HEK293T (cell line): Measurements from ENCODE around the gene GABPB2.

ENCODE experiments used
- CTCF ChIA-PET: fragments of 350-600 bp; formaldehyde crosslinking; extraction: SDS; loops from one replicate; lab custom pipeline; 2021; ENCODE audit warnings: antibody characterized with exemption, inconsistent platforms; lab: Yijun Ruan, JAX
- POLR2A ChIA-PET: fragments of 350-600 bp; formaldehyde crosslinking; extraction: SDS; loops from one replicate; lab custom pipeline; 2020; ENCODE audit warnings: antibody characterized with exemption, inconsistent platforms; lab: Yijun Ruan, JAX
- DNase-seq: peaks from one replicate; pipeline ENCODE4 v3.0.0; 2012; ENCODE audit warnings: mixed read lengths; ENCODE audit errors: extremely low spot score
- ARNT ChIP-seq: fragments of 450-650 bp; IDR thresholded peaks from 2 replicates; pipeline ENCODE4 v1.6.1; 2017; ENCODE audit warnings: mild to moderate bottlenecking
- BHLHE40 ChIP-seq: fragments of 450-650 bp; IDR thresholded peaks from 2 replicates; pipeline ENCODE4 v1.6.1; 2016; ENCODE audit warnings: mild to moderate bottlenecking, moderate library complexity, borderline replicate concordance
- CTBP1 ChIP-seq: fragments of 450-650 bp; IDR thresholded peaks from 2 replicates; pipeline ENCODE4 v1.6.1; 2016; ENCODE audit warnings: borderline replicate concordance
- ELF4 ChIP-seq: fragments of 450-650 bp; IDR thresholded peaks from 2 replicates; pipeline ENCODE4 v1.6.1; 2017; ENCODE audit warnings: antibody characterized with exemption
- FOXA1 ChIP-seq: fragments of 450-650 bp; IDR thresholded peaks from 2 replicates; pipeline ENCODE4 v1.6.1; 2016; ENCODE audit warnings: mild to moderate bottlenecking
- FOXK2 ChIP-seq: fragments of 450-650 bp; IDR thresholded peaks from 2 replicates; pipeline ENCODE4 v1.6.1; 2016; ENCODE audit warnings: mild to moderate bottlenecking
- FOXM1 ChIP-seq: fragments of 450-650 bp; IDR thresholded peaks from 2 replicates; pipeline ENCODE4 v1.6.1; 2017; ENCODE audit warnings: mild to moderate bottlenecking, borderline replicate concordance
- HDGF ChIP-seq: fragments of 450-650 bp; IDR thresholded peaks from 2 replicates; pipeline ENCODE4 v1.6.1; 2017; ENCODE audit warnings: antibody characterized with exemption, borderline replicate concordance
- L3MBTL2 ChIP-seq: fragments of 450-650 bp; conservative IDR thresholded peaks from 2 replicates; pipeline ENCODE4 v1.6.1; 2016; ENCODE audit warnings: mild to moderate bottlenecking
- LEF1 ChIP-seq: fragments of 450-650 bp; IDR thresholded peaks from 2 replicates; pipeline ENCODE4 v1.6.1; 2017; ENCODE audit warnings: mild to moderate bottlenecking, borderline replicate concordance
- NFRKB ChIP-seq: fragments of 450-650 bp; IDR thresholded peaks from 2 replicates; pipeline ENCODE4 v1.6.1; 2016; ENCODE audit warnings: mild to moderate bottlenecking, moderate library complexity
- PKNOX1 ChIP-seq: fragments of 450-650 bp; IDR thresholded peaks from 2 replicates; pipeline ENCODE4 v1.6.1; 2016
- SP1 ChIP-seq: fragments of 450-650 bp; IDR thresholded peaks from 2 replicates; pipeline ENCODE4 v1.6.1; 2017
- SUZ12 ChIP-seq: fragments of 450-650 bp; IDR thresholded peaks from 2 replicates; pipeline ENCODE4 v1.6.1; 2016; ENCODE audit warnings: mild to moderate bottlenecking
- TARDBP ChIP-seq: fragments of 450-650 bp; IDR thresholded peaks from 2 replicates; pipeline ENCODE4 v1.6.1; 2016
- ZNF384 ChIP-seq: fragments of 450-650 bp; IDR thresholded peaks from 2 replicates; pipeline ENCODE4 v1.6.1; 2016

Gene GABPB2

DNA sequence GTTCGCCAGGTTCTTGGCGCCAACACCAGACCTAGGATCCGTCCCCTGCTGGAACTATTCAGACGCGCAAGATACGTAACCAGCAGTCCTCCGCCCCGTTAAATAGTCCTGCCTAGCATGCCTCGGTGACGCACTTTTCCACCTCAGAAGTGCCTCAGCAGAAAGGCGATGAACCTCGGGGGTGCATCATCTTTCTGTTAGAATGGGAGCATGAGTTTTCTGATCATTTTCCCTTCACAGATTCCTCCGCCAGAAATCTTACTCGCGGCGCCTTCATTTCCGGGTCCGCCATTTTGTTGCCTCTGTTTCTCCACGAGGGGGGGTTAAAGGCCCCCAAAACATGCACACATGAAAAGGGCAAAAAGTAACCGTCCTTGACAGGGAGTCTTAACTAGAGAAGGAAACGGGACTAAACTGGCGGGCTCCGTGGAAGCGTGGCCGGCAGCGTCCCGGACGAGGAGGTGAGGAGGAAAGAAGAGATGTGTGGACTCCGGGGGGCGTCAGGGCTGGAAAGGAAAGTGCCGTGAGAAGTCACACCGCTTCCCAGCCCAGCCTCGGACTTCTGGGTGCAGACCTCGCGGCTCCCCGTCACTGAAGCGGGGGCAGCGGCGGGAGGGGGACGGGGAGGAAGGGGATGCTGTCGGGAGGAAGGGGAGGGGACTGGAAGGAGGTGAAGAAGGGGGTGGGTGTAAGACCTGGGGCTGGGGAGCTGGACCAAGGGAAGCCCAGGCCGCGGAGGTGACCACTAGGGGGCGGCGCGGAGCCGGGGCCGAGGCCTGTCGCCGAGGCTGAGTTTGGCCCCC, at the start of gene GABPB2:
TSS of gene GABPB2 (plus strand) at position 288 of the 803 bp plus-strand sequence. CDS start 17,429 bp downstream, outside the sequence.
- CTCF ChIA-PET: interaction anchor here (0.6 to 1.0 kb wide), 4 partner anchors 8 to 136 kb away, joined by 3 to 5 read pairs (median 3); no protein-coding TSS in a partner anchor
- POLR2A ChIA-PET: interaction anchor here (0.5 to 3.9 kb wide), 15 partner anchors 10 to 128 kb away, joined by 3 to 69 read pairs (median 4); partner anchors contain the start of genes C1orf56, CDC42SE1, MINDY1 and MLLT11
- peak; percentile 92 for DNase-seq
- TF ChIP-seq L3MBTL2 (peak; percentile 83), CTBP1 (peak; percentile 74), LEF1 (no peak), SP1 (no peak), FOXK2 (no peak), ZNF384 (no peak; the same call in 1 of the 2 replicates), FOXM1 (peak; percentile 97), NFRKB (peak; percentile 99), FOXA1 (no peak), ARNT (no peak), SUZ12 (no peak), TARDBP (peak; percentile 59), HDGF (no peak), PKNOX1 (no peak), BHLHE40 (no peak), ELF4 (peak; percentile 99)

- ChIA-PET CTCF (interaction anchor here (0.6 to 1.3 kb wide), 10 partner anchors 14 to 92 kb away, joined by 3 to 6 read pairs (median 3); no protein-coding TSS in a partner anchor), POLR2A (interaction anchor here (0.6 to 0.8 kb wide), 2 partner anchors 10 to 257 kb away, joined by 3 read pairs; partner anchors contain the start of gene ZNF687)
- peak; percentile 84 for DNase-seq
- TF ChIP-seq L3MBTL2 (no peak), FOXM1 (no peak), HDGF (no peak), SUZ12 (no peak), LEF1 (no peak), CTBP1 (no peak), FOXA1 (no peak), SP1 (no peak), TARDBP (no peak)
Measured at GRCh38 chr1:151024540-151025146, 45.9 kb upstream of the GABPB2 start.

- TF ChIP-seq ZNF384 (no peak), LEF1 (no peak)
- ChIA-PET POLR2A (no interaction called here), CTCF (interaction anchor here (1.0 kb wide), 1 partner anchor 50 kb away, joined by 3 read pairs; no protein-coding TSS in a partner anchor)
- no peak for DNase-seq
Measured at GRCh38 chr1:151026460-151026859, 44.1 kb upstream of the GABPB2 start.

GRCh38 chr1:151032164-151032563, 38.4 kb upstream of the GABPB2 start:
- ChIA-PET POLR2A (interaction anchor here (0.9 to 1.3 kb wide), 2 partner anchors 16 to 39 kb away, joined by 3 to 6 read pairs; partner anchors contain the start of genes C1orf56 and GABPB2), CTCF (no interaction called here)
- TF ChIP-seq L3MBTL2 (no peak), ARNT (no peak), HDGF (no peak), LEF1 (no peak), SP1 (no peak), FOXM1 (no peak), CTBP1 (no peak), FOXA1 (no peak), SUZ12 (no peak), PKNOX1 (no peak), FOXK2 (no peak), ZNF384 (no peak), NFRKB (no peak), BHLHE40 (no peak), TARDBP (no peak), ELF4 (no peak)
- no peak for DNase-seq

GRCh38 chr1:151035167-151035566, 35.4 kb upstream of the GABPB2 start:
- no peak for TF ChIP-seq NFRKB
- no peak for TF ChIP-seq ELF4
- TF ChIP-seq ARNT: no peak
- no peak for TF ChIP-seq SP1
- TF ChIP-seq ZNF384: no peak
- no peak for TF ChIP-seq BHLHE40
- no peak for DNase-seq
- POLR2A ChIA-PET: no interaction called here
- CTCF ChIA-PET: interaction anchor here (0.6 to 1.7 kb wide), 3 partner anchors 11 to 951 kb away, joined by 3 to 4 read pairs (median 3); no protein-coding TSS in a partner anchor

- ChIA-PET POLR2A (interaction anchor here (1.6 kb wide), 1 partner anchor 12 kb away, joined by 4 read pairs; the partner anchor contains the start of gene C1orf56), CTCF (no interaction called here)
- no peak for DNase-seq
- TF ChIP-seq LEF1: no peak
- no peak for TF ChIP-seq TARDBP
- TF ChIP-seq ARNT: no peak
- TF ChIP-seq NFRKB: no peak
- no peak for TF ChIP-seq SUZ12
- no peak for TF ChIP-seq L3MBTL2
- TF ChIP-seq ZNF384: no peak
- TF ChIP-seq BHLHE40: no peak
- no peak for TF ChIP-seq SP1
- no peak for TF ChIP-seq ELF4
- TF ChIP-seq PKNOX1: no peak
- TF ChIP-seq FOXM1: no peak
- TF ChIP-seq HDGF: no peak
- TF ChIP-seq FOXK2: no peak
- no peak for TF ChIP-seq FOXA1
- no peak for TF ChIP-seq CTBP1
Measured at GRCh38 chr1:151036356-151036755, 34.2 kb upstream of the GABPB2 start, which contains the start of gene BNIPL. Gene BNIPL, plus strand, starts transcription at chr1:151036586. Its CDS starts 140 bp downstream, at chr1:151036726.
